SK-N-SH (cell line): Measurements from ENCODE around the gene EEFSEC.

Experiments used
- CTCF ChIP-seq: fragments of 200-600 bp; sonication (generic); IDR thresholded peaks from 2 replicates; pipeline ENCODE4 v1.6.1; 2017; ENCODE audit warnings: antibody characterized with exemption, mild to moderate bottlenecking, moderate library complexity
- EP300 ChIP-seq, 2 experiments: IDR thresholded peaks; 2 replicates each; pipeline versions ENCODE4 v1.4.0 to v1.6.1; 2012; ENCODE audit warnings: borderline replicate concordance in 1 of 2, low read depth in 1 of 2, low read length in 1 of 2
- MXI1 ChIP-seq: IDR thresholded peaks from 2 replicates; pipeline ENCODE4 v1.6.1; 2012; ENCODE audit warnings: mild to moderate bottlenecking, low read depth, low read length, improper control_type of control experiment
- NFIC ChIP-seq: IDR thresholded peaks from 2 replicates; pipeline ENCODE4 v1.4.0; 2012; ENCODE audit warnings: borderline replicate concordance
- POLR2AphosphoS5 ChIP-seq: IDR thresholded peaks from 2 replicates; pipeline ENCODE4 v1.6.1; 2012; ENCODE audit warnings: low read depth, low read length
- RCOR1 ChIP-seq: fragments of 150-350 bp; IDR thresholded peaks from 2 replicates; pipeline ENCODE4 v1.6.1; 2017; ENCODE audit warnings: antibody characterized with exemption, low read length
- RFX5 ChIP-seq: IDR thresholded peaks from 2 replicates; pipeline ENCODE4 v1.6.1; 2012; ENCODE audit warnings: mild to moderate bottlenecking, improper control_type of control experiment, low read length
- SIN3A ChIP-seq: IDR thresholded peaks from 2 replicates; pipeline ENCODE4 v1.6.1; 2012; ENCODE audit warnings: low read depth, mild to moderate bottlenecking, low read length, moderate library complexity, borderline replicate concordance
- SMC3 ChIP-seq: IDR thresholded peaks from 2 replicates; pipeline ENCODE4 v1.6.1; 2012; ENCODE audit warnings: low read depth, low read length, improper control_type of control experiment
- TCF12 ChIP-seq: IDR thresholded peaks from 2 replicates; pipeline ENCODE4 v1.4.0; 2012
- USF1 ChIP-seq: IDR thresholded peaks from 2 replicates; pipeline ENCODE4 v1.4.0; 2012; ENCODE audit warnings: low read depth, borderline replicate concordance

DNA sequence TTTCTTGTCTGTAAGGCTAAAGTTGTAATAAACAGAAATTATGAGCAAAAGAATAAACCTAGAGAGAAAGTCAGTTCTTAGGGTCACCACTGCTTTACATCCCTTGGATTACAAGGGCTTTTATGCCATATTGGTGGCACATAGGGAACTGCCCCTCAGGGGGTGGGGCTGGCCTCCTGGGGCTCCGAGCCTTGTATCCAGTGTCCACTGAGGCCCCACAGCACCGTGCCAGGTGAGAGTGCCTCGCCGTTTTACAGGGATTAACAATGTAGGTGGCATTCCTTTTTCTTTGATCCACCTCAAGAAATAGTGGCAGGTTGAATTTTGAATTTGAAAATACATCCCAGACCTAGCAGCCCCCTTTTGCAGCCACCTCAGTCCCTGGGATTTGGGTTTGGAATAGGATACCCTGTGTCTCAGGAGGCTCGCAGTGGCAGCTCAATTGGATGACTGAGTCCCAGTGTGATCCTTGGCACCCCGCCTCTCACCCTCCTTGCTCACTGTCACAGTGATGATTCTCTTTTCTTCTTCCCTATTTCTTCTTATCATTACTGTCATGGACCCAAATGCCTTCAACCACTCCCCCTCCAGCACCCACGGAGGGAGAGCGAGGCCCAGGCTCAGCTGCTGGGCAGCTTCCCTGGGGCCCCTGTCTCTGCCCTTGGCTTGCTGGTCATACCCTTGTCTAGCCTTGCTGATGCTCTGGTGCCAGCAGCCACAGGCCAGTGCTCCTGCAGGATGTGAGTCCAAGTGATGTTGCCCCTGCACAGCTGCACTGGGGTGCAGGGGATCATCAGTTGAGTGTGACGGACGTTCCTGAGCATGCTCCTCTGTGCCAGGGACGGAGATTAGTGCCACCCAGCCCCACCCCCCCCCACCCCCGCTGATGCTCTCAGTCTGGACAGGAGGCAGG, 175.5 kb downstream of the EEFSEC start:
- TF ChIP-seq CTCF: no peak
- TF ChIP-seq SIN3A: no peak
- TF ChIP-seq POLR2AphosphoS5: no peak
- TF ChIP-seq NFIC: no peak
- TF ChIP-seq EP300 (IDR thresholded peaks at IDR 0.05; ENCODE audit: borderline replicate concordance in 1 of 2, low read depth in 1 of 2, low read length in 1 of 2): no peak
- no peak for TF ChIP-seq MXI1
- no peak for TF ChIP-seq TCF12
- TF ChIP-seq RFX5: no peak
- TF ChIP-seq SMC3: no peak
- TF ChIP-seq RCOR1: no peak
- TF ChIP-seq USF1: no peak
